Panc1 (cell line): ENCODE data around the gene CFD. TPM values are rescaled to one million over a fixed set of nuclear protein-coding genes. Genes with fewer than 3 reads are reported as not detected.
A peak's percentile ranks its signal among the peaks of the same experiment; 100 is the strongest.

Experiments
- ATAC-seq: fragments of 200-7000 bp; cut with Tn5 transposase; 2 replicates; pipeline ENCODE4 v1.9.1; 2020; ENCODE audit warnings: mild to moderate bottlenecking, moderate library complexity
- BruUV-seq: library from RNA; stranded (reverse); fragments of 400-500 nt; replicated peaks from 2 replicates; lab custom pipeline; 2021; lab: Mats Ljungman, UMichigan
- CTCF ChIA-PET: fragments of 300-600 bp; sonication (Branson Sonifier 250); formaldehyde crosslinking; loops from one replicate; lab custom pipeline; 2022; ENCODE audit warnings: antibody characterized with exemption; lab: Charles Lee
- POLR2A ChIA-PET: fragments of 300-600 bp; sonication (Branson Sonifier 250); formaldehyde crosslinking; loops from one replicate; lab custom pipeline; 2022; ENCODE audit warnings: antibody characterized with exemption; lab: Charles Lee
- DNase-seq: peaks from one replicate; pipeline ENCODE4 v3.0.0-alpha.2; 2010; ENCODE audit warnings: low read depth, low spot score
- H3K27ac ChIP-seq: 2 replicates; pipeline ENCODE4 v1.5.1; 2011; ENCODE audit warnings: mild to moderate bottlenecking, low read length, inconsistent platforms
- H3K27me3 ChIP-seq: fragments of 200-500 bp; sonication (Bioruptor generic); 2 replicates; pipeline ENCODE4 v1.6.0; 2014; ENCODE audit warnings: low read length, inconsistent platforms; ENCODE audit not compliant: control insufficient read depth, insufficient read depth
- H3K36me3 ChIP-seq: fragments of 200-500 bp; sonication (Bioruptor generic); 2 replicates; pipeline ENCODE4 v1.5.1; 2014; ENCODE audit warnings: inconsistent platforms, mild to moderate bottlenecking, low read length, moderate library complexity; ENCODE audit not compliant: control insufficient read depth, insufficient read depth
- H3K4me1 ChIP-seq: 2 replicates; pipeline ENCODE4 v1.5.1; 2011; ENCODE audit warnings: inconsistent platforms, mild to moderate bottlenecking, low read length, moderate library complexity; ENCODE audit not compliant: control insufficient read depth, insufficient read depth
- H3K4me3 ChIP-seq, 2 experiments: 2 replicates each; pipeline ENCODE4 v1.5.1; 2011 to 2012; ENCODE audit warnings: low read depth in 2 of 2, low read length in 2 of 2, mild to moderate bottlenecking in 2 of 2, inconsistent platforms in 1 of 2, moderate library complexity in 1 of 2
- H3K9me3 ChIP-seq: fragments of 200-500 bp; sonication (Bioruptor generic); 2 replicates; pipeline ENCODE4 v1.5.1; 2014; ENCODE audit warnings: low read depth, mild to moderate bottlenecking, inconsistent platforms, low read length, moderate library complexity; ENCODE audit not compliant: control insufficient read depth, insufficient read depth
- CTCF ChIP-seq: fragments of 450-650 bp; IDR thresholded peaks from 2 replicates; pipeline ENCODE4 v1.5.1; 2017; ENCODE audit warnings: mild to moderate bottlenecking
- POLR2AphosphoS5 ChIP-seq: IDR thresholded peaks from 2 replicates; pipeline ENCODE4 v1.6.1; 2012; ENCODE audit warnings: mild to moderate bottlenecking, low read depth, low read length, moderate library complexity
- REST ChIP-seq, 2 experiments: IDR thresholded peaks; 2 replicates each; pipeline ENCODE4 v1.6.1; 2011 to 2012; ENCODE audit warnings: low read depth in 2 of 2, control low read depth in 1 of 2, low read length in 1 of 2, mild to moderate bottlenecking in 1 of 2, moderate library complexity in 1 of 2; ENCODE audit not compliant: insufficient read depth in 1 of 2
- SIN3A ChIP-seq: IDR thresholded peaks from 2 replicates; pipeline ENCODE4 v1.6.1; 2012; ENCODE audit warnings: low read depth, mild to moderate bottlenecking, low read length, moderate library complexity, borderline replicate concordance; ENCODE audit not compliant: insufficient read depth
- TCF7L2 ChIP-seq: IDR thresholded peaks from 2 replicates; pipeline ENCODE4 v1.6.1; 2011; ENCODE audit warnings: mild to moderate bottlenecking, low read depth, low read length, inconsistent platforms
- in situ Hi-C: cut with HindIII; loops from 2 replicates; pipeline ENCODE4 v1.10.0; 2016; ENCODE audit warnings: low sequenced_read_pairs, low pct_unique_long_range_greater_than_20kb
- intact Hi-C: fragments of 100-400 bp; cut with micrococcal nuclease; formaldehyde crosslinking; loops from one replicate; pipeline ENCODE4 v1.10.0; 2022; ENCODE audit not compliant: unreplicated experiment
- total RNA-seq: library from RNA; stranded (reverse); gene quantifications from one replicate; pipeline ENCODE4 v1.2.1, GENCODE V29; 2021; ENCODE audit not compliant: unreplicated experiment

Gene CFD
- total RNA-seq, 1 experiment from 2014 or later, result 9.9 TPM

- CTCF ChIA-PET, result no interaction called here
- no peak for DNase-seq
- no TSS peak for BruUV-seq
- no peak overlapping the region for H3K4me3 ChIP-seq
- peak overlapping the region; percentile 66; the same call in 1 of the 2 replicates for H3K27ac ChIP-seq
- intact Hi-C loops (no loop called here), in situ Hi-C loops (no loop called here)
- H3K4me1 ChIP-seq, result peaks cover 10% of the 10 kb centered on the region
- H3K9me3 ChIP-seq, result no peaks in the 10 kb centered on the region
- TF ChIP-seq POLR2AphosphoS5, result no peak
- TF ChIP-seq CTCF, result no peak
- no peak for TF ChIP-seq TCF7L2
- TF ChIP-seq SIN3A, result no peak
- no peak for TF ChIP-seq REST (IDR thresholded peaks at IDR 0.05; ENCODE audit: insufficient read depth in 1 of 2, low read depth in 2 of 2, low read length in 1 of 2)
- no peaks in the 10 kb centered on the region for H3K36me3 ChIP-seq
- H3K27me3 ChIP-seq, result no peaks in the 10 kb centered on the region
- no peak for ATAC-seq
- POLR2A ChIA-PET, result no interaction called here
Measured at GRCh38 chr19:824885-825284, 34.6 kb upstream of the CFD start.

- no peak for TF ChIP-seq SIN3A
- no peak for TF ChIP-seq POLR2AphosphoS5
- no peak for TF ChIP-seq REST (IDR thresholded peaks at IDR 0.05; ENCODE audit: insufficient read depth in 1 of 2, low read depth in 2 of 2, low read length in 1 of 2)
- no peak for TF ChIP-seq TCF7L2
- no peak for TF ChIP-seq CTCF
- no peak for ATAC-seq
- Histone ChIP-seq H3K4me1 (peaks cover 10% of the 10 kb centered on the region), H3K9me3 (no peaks in the 10 kb centered on the region), H3K36me3 (no peaks in the 10 kb centered on the region), H3K27ac (no peak overlapping the region), H3K27me3 (no peaks in the 10 kb centered on the region), H3K4me3 (no peak overlapping the region)
- in situ Hi-C loops (no loop called here), intact Hi-C loops (no loop called here)
- CTCF ChIA-PET, result no interaction called here
- no TSS peak for BruUV-seq
- no peak for DNase-seq
- POLR2A ChIA-PET, result interaction anchor here (0.6 kb wide), 1 partner anchor 16 kb away, joined by 4 read pairs; no protein-coding TSS in a partner anchor
Measured at GRCh38 chr19:825897-826644, 33.4 kb upstream of the CFD start.
